NCI-H2171 treated with DMSO at 0.1 percent for 48 hours (cell line): ENCODE data around the gene ADAMTS12.
"Not testable (repeated sequence)": the region's sequence is repeated elsewhere in the genome, so short reads cannot be mapped to it uniquely, and the experiment has no call there.

Source experiments
- DNase-seq: peaks from one replicate; lab custom pipeline; 2025; lab: John Stamatoyannopoulos, UW

ADAMTS12 gene

DNA sequence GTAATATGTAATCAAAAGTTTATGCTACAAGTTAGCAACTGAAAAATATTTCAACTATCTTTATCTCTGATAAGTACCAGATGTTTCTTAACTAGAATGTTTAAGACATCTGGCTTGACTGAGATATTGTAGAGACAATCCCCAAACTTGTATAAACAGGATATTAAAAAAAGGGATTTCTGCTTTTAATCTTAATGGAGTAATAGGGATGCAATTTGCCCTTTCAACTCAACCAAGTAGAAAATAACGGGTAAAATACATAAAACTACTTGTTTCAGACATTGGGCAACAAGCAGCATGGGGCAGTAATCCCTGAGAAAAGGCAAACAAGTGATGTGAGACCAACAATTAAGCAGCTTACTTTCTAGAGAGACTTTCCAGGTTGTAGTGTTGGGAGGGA, 9.4 kb upstream of the ADAMTS12 start:
- no peak for DNase-seq

DNA sequence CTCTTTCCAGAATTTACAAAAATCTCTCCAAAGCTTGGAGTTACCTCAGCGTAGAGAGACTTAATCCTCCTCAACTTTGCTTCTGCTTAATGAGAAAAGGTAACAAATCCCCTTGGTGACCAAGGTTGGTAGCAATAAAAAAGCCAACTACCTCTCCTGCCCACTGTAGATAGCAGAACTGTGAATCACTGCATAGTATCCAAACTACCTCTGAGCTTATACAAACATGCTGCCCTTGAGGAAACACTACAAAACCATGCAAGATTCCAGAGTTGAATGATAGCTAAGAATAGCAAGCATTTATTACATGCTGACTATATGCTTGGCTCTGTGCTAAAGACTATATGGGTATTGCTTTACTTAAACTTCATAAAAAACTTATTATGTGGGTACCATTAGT, 2.8 kb upstream of the ADAMTS12 start:
- DNase-seq: no peak

DNA sequence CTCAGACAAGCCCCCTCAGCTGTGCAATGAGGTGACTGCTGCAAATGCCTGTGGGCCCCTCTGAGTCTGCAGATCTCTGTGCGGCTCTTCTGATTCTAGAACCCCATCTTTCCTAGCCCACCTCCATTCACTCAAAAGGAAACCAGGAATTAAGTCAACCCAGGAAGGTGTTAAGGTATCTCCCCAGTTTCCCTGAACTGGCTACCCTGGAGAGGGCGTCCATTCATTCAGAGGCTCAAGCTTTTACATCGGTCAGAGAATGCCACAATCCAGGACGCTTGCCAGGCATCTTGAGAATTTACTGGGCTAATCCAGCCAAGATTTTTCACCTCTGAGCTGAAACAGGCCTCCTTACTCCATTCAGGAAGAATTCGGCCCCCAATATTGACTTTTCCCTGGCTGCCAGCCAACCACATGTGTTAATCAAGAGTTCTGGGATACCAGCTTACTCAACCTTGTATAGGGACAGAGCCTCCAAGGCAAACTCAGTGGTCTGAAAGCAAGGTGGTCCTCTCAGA, 889 bp upstream of the ADAMTS12 start:
- DNase-seq: no peak

- no peak for DNase-seq
Measured at GRCh38 chr5:33891446-33891787, 373 bp downstream of the ADAMTS12 start.

GRCh38 chr5:33890131-33891032, 1.4 kb downstream of the ADAMTS12 start:
- DNase-seq: no peak

DNA sequence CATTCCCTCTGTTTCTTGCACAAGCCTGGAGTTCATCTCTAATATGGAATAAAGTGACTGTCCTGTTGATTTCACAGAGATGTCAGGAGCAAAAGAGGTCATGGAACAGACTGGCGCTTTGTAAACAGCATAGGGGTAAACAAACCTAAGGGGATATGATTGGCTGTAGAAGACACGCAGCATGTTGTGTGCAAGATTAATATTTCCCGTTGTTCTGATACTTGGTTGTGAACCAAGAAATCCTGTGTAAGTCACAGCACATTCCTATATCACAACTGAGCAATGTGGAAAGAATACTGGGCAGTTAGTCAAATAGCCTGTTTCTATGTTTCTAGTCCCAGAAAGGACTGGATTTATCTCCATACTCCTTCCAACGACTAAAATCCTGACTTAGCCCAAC, 3.2 kb downstream of the ADAMTS12 start:
- DNase-seq: no peak

DNA sequence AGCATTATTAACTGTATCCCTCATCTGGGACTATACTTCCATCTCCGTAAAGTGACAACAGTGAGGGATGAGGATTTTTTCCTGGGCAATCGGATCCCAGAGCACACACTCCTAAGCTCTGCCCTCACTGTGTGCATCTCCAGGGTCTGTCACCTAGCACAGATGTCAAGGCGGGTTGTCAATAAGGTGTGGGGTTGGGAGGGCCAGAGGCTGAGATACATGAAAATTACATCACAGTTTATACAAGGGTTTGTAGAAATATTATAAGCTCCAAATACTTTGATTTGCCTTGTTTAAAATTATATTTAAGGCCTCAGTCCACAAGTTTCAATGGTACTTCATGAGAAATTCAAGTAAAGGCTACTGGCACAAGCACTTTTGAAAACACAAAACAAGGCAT, 4.5 kb downstream of the ADAMTS12 start:
- DNase-seq: no peak

GRCh38 chr5:33886283-33886682, 5.5 kb downstream of the ADAMTS12 start:
- DNase-seq: no peak

- DNase-seq: no peak
Measured at GRCh38 chr5:33885679-33886078, 6.1 kb downstream of the ADAMTS12 start.

GRCh38 chr5:33883482-33883881, 8.3 kb downstream of the ADAMTS12 start:
- DNase-seq: no peak

GRCh38 chr5:33880319-33880718, 11.5 kb downstream of the ADAMTS12 start:
- no peak for DNase-seq

DNA sequence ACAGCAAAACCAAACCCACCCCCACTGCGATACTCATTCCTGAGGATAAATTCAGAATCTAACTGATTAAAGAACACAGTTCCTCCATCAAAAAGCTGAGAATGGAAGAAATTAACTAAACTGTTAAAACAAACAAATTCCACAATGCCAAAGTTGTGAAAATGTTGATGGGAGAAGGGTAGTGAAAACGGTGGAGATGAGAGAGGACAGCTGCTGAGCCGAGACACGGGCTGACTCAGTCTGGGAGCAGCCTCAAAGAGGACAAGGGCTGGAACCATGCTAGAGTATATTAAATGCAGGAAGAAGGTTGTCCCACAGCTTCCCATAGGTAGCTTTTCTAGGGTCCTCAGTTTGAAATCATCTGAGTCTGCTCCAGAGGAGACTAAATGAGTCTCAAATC, 14.3 kb downstream of the ADAMTS12 start:
- DNase-seq: no peak

DNA sequence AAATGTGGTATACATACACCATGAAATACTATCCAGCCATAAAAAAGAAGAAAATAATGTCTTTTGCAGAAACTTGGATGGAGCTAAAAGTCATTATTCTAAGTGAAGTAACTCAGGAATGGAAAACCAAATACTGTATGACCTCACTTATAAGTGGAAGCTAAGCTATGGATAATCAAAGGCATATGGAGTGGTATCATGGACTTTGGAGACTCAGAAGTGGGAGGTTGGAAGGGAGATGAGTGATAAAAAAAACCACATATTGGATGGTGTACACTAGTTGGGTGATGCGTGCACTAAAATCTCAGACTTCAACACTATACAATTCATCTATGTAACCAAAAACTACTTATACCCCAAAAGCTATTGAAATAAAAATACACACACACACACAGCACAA, 24.5 kb downstream of the ADAMTS12 start:
- no peak for DNase-seq

DNA sequence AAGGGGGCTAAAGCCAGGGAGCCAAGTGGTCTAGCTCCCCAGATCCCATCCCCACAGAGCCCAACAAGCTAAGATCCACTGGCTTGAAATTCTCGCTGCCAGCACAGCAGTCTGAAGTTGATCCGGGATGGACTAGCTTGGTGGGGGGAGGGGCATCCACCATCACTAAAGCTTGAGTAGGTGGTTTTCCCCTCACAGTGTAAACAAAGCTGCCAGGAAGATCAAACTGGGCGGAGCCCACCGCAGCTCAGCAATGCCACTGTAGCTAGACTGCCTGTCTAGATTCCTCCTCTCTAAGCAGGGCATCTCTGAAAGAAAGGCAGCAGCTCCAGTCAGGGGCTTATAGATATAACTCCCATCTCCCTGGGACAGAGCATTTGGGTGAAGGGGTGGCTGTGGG, 32.6 kb downstream of the ADAMTS12 start:
- DNase-seq: not testable (repeated sequence)

DNA sequence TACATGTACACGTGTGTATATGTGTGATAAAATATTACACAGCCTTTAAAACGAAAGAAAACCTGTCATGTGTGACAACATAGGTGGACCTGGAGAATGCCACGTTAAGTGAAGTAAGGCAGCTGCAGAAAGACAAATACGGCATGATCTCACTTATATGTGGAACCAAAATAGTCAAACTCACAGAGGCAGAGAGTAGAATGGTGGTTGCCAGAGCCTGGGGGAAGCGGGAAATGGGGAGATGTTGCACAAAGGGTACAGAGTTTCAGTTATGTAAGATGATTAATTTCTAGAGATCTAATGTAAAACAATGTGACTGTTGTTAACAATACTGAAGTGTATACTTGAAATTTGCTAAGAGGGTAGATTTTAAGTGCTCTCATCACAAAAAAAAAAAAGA, 34.8 kb downstream of the ADAMTS12 start:
- no peak for DNase-seq

GRCh38 chr5:33855396-33855795, 36.4 kb downstream of the ADAMTS12 start:
- DNase-seq: no peak

- no peak for DNase-seq
Measured at GRCh38 chr5:33854733-33855151, 37.0 kb downstream of the ADAMTS12 start.

DNA sequence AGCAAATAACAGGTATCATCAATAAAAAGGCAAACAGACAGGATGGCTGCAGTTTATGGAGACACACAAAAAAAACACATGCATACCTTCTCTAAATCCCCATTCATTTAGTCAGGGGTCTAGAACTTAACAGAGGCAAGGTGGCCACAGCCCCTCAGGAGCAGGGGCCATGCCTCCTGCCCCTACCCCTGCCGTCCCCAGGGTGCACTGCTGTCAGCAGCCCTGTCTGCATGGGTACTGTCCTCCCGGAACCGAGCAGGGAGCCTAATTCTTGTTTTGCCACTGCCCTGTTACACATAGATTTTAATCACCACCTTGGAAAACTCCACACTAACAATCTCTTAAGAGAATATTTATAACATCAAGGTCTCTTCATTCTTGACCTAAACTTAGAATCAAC, 39.0 kb downstream of the ADAMTS12 start:
- no peak for DNase-seq

DNA sequence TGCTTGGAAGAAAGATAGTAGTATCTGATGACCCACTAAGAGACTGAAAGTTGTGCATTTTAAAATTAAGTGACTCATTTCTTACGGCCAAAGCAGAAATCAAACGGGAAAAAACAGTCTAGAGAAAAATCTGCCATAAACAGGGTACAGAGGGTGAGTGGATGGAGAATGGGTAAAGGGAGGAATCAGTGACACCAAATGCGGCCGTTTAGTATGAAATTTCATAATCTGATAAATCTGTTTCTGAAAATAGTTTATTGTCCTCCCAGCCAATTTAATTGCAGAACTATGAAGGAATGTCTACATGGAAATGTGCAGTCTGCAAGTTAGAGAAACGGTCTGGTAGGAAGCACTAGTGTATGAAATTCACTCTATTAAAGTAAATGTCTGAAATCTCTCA, 39.5 kb downstream of the ADAMTS12 start:
- DNase-seq: no peak

- no peak for DNase-seq
Measured at GRCh38 chr5:33850100-33850594, 41.6 kb downstream of the ADAMTS12 start.

GRCh38 chr5:33848554-33848953, 43.2 kb downstream of the ADAMTS12 start:
- no peak for DNase-seq

DNA sequence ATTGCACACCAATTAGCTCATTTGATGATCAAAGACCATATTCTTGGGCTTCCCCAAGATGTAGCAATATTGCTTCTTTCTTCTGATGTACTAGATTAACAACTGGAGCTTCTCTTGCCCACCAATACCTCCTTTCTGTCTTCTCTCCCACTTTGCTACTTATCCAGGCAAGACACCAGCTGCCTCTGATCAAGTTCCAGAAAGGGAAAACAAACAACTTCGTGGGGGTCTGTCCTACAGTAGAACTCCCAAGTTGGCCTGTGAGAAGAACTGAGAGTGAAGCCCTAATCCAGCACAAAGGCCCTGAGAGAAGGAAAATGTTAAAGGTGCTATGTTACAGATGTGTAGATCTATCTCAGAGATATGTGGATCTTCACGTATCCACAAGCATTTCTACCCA, 44.9 kb downstream of the ADAMTS12 start:
- DNase-seq: no peak

GRCh38 chr5:33843579-33843978, 48.2 kb downstream of the ADAMTS12 start:
- no peak for DNase-seq

DNA sequence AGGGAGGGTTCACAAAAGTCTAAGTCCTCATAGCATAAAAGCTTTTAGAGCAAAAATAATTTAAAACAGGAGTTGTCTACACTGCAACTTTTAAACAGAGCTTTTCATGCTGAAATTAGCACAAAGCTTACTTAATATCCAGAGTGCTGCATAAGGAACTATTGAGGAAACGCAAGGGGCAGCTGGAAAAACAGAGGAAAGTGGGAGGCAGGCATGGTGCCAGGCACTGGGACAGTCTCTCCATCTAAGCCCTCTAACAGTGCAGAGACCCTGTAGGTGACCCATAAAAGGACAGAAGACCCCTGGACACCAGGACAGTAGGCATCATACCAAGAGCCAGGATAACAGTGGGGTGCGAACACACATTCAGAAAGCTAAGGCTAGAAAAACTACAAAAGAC, 49.3 kb downstream of the ADAMTS12 start:
- DNase-seq: no peak
